ENCODE results near the gene CACNA2D3. TPM values are rescaled to one million over a fixed set of nuclear protein-coding genes. Genes with fewer than 3 reads are reported as not detected.

The CACNA2D3 gene
- polyA plus RNA-seq, 2 of the 4 experiments (the other 2 are of a cell fraction): 0.04 to 0.05 TPM

DNA sequence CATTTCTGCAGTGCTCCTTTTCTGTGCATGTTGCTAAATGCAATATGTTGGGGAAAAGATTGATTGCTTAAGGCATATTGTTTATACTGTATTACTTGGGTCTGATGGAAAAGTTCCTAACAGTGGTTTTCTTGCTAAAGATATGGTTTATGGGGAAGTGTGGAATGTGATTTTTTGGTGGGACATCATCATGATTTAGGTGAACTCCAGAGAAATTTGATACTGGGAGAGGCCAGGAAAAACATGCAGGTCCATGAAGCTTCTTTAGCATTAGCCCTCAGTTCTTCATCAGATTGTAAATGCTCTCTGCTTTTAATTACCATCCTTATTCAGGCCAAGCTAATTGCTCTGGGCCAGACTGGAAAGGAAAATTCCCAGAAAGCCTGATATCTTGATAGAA is 658.0 kb downstream of the CACNA2D3 start:
- POLR2A ChIA-PET: no interaction called here
- ATAC-seq: no peak
- DNase-seq (ENCODE audit: low read depth in 1 of 2, low spot score in 1 of 2): no peak
- CTCF ChIA-PET: no interaction called here
- no peak for FAIRE-seq
- TF ChIP-seq, protein P1, sequence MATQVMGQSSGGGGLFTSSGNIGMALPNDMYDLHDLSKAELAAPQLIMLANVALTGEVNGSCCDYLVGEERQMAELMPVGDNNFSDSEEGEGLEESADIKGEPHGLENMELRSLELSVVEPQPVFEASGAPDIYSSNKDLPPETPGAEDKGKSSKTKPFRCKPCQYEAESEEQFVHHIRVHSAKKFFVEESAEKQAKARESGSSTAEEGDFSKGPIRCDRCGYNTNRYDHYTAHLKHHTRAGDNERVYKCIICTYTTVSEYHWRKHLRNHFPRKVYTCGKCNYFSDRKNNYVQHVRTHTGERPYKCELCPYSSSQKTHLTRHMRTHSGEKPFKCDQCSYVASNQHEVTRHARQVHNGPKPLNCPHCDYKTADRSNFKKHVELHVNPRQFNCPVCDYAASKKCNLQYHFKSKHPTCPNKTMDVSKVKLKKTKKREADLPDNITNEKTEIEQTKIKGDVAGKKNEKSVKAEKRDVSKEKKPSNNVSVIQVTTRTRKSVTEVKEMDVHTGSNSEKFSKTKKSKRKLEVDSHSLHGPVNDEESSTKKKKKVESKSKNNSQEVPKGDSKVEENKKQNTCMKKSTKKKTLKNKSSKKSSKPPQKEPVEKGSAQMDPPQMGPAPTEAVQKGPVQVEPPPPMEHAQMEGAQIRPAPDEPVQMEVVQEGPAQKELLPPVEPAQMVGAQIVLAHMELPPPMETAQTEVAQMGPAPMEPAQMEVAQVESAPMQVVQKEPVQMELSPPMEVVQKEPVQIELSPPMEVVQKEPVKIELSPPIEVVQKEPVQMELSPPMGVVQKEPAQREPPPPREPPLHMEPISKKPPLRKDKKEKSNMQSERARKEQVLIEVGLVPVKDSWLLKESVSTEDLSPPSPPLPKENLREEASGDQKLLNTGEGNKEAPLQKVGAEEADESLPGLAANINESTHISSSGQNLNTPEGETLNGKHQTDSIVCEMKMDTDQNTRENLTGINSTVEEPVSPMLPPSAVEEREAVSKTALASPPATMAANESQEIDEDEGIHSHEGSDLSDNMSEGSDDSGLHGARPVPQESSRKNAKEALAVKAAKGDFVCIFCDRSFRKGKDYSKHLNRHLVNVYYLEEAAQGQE (IDR thresholded peaks at IDR 0.05): no peak
- TF ChIP-seq BHLHE40 (IDR thresholded peaks at IDR 0.05; ENCODE audit: low read depth, low read length) (no peak), HEYL (CRISPR knock-in tag; IDR thresholded peaks at IDR 0.05) (no peak), MAZ (IDR thresholded peaks at IDR 0.05; ENCODE audit: borderline replicate concordance, low read depth, low read length) (no peak), NR3C1 (IDR thresholded peaks at IDR 0.05) (no peak), E2F6 (IDR thresholded peaks at IDR 0.05; ENCODE audit: borderline replicate concordance, low read depth) (no peak), ZFP36 (IDR thresholded peaks at IDR 0.05; ENCODE audit: borderline replicate concordance, partially characterized antibody) (no peak), TP53 (CRISPR knock-in tag; IDR thresholded peaks at IDR 0.05) (no peak), NFE2L2 (conservative IDR thresholded peaks at IDR 0.05; ENCODE audit: low read length) (no peak), KDM5A (IDR thresholded peaks at IDR 0.05) (no peak), MAFK (IDR thresholded peaks at IDR 0.05; ENCODE audit: partially characterized antibody) (no peak), HOXB5 (CRISPR knock-in tag; IDR thresholded peaks at IDR 0.05) (no peak), HDAC2 (IDR thresholded peaks at IDR 0.05) (no peak), ZSCAN20 (CRISPR knock-in tag; IDR thresholded peaks at IDR 0.05) (no peak), KDM1A (IDR thresholded peaks at IDR 0.05; ENCODE audit: low read depth) (no peak), TFCP2L1 (CRISPR knock-in tag; IDR thresholded peaks at IDR 0.05) (no peak)
- TF ChIP-seq, protein P2, sequence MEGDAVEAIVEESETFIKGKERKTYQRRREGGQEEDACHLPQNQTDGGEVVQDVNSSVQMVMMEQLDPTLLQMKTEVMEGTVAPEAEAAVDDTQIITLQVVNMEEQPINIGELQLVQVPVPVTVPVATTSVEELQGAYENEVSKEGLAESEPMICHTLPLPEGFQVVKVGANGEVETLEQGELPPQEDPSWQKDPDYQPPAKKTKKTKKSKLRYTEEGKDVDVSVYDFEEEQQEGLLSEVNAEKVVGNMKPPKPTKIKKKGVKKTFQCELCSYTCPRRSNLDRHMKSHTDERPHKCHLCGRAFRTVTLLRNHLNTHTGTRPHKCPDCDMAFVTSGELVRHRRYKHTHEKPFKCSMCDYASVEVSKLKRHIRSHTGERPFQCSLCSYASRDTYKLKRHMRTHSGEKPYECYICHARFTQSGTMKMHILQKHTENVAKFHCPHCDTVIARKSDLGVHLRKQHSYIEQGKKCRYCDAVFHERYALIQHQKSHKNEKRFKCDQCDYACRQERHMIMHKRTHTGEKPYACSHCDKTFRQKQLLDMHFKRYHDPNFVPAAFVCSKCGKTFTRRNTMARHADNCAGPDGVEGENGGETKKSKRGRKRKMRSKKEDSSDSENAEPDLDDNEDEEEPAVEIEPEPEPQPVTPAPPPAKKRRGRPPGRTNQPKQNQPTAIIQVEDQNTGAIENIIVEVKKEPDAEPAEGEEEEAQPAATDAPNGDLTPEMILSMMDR (IDR thresholded peaks at IDR 0.05): no peak
- no peaks in the 10 kb centered on the region for H3K9me3 ChIP-seq
- no peak overlapping the region for H3K4me2 ChIP-seq
- no peak overlapping the region for H3K27ac ChIP-seq
- no peaks in the 10 kb centered on the region for H3K4me1 ChIP-seq
- H3K4me3 ChIP-seq: no peak overlapping the region

DNA sequence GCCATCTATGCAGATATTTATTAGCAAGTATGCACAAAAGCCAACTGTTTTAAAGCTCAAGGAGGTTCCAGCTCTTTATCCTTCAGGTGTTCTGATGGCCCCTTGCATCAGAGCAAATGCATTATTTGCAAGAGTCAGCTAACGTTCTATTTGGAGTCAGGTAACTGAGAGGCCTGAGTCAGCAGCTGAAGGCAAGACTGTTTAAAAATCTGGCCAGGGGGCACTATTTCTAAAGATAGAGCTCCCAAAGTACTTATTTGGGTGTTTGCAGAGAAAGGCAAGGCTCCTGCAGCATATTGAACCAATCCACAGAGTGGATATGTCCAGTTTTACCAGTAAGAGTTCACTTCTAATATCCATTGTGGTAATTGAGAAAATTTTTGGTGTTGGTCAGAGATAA is 659.4 kb downstream of the CACNA2D3 start:
- CTCF ChIA-PET: no interaction called here
- no peak for FAIRE-seq
- WGBS (ENCODE audit: missing lambda C conversion rate): 17% methylated on average over 1 of the region's 1 CpG
- H3K4me2 ChIP-seq: no peak overlapping the region
- H3K4me3 ChIP-seq: no peak overlapping the region
- POLR2A ChIA-PET: no interaction called here
- no peak overlapping the region for H3K27ac ChIP-seq
- H3K9me3 ChIP-seq: no peaks in the 10 kb centered on the region
- TF ChIP-seq FOSB (CRISPR knock-in tag; IDR thresholded peaks at IDR 0.05) (no peak), SREBF2 (IDR thresholded peaks at IDR 0.05) (no peak), TFCP2L1 (CRISPR knock-in tag; IDR thresholded peaks at IDR 0.05) (no peak), RNF2 (IDR thresholded peaks at IDR 0.05; ENCODE audit: borderline replicate concordance, low read depth) (no peak), ELK1 (IDR thresholded peaks at IDR 0.05; ENCODE audit: low read depth, low read length) (no peak), POLR2AphosphoS2 (conservative IDR thresholded peaks at IDR 0.05; ENCODE audit: low read length) (no peak), JUN (IDR thresholded peaks at IDR 0.05) (no peak), SMC3 (IDR thresholded peaks at IDR 0.05) (no peak), TP53 (CRISPR knock-in tag; IDR thresholded peaks at IDR 0.05) (no peak), RFX5 (IDR thresholded peaks at IDR 0.05) (no peak), GATA3 (IDR thresholded peaks at IDR 0.05; ENCODE audit: borderline replicate concordance) (no peak)
- TF ChIP-seq, protein P3, sequence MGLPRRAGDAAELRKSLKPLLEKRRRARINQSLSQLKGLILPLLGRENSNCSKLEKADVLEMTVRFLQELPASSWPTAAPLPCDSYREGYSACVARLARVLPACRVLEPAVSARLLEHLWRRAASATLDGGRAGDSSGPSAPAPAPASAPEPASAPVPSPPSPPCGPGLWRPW (IDR thresholded peaks at IDR 0.05): no peak
- TF ChIP-seq, protein P4, sequence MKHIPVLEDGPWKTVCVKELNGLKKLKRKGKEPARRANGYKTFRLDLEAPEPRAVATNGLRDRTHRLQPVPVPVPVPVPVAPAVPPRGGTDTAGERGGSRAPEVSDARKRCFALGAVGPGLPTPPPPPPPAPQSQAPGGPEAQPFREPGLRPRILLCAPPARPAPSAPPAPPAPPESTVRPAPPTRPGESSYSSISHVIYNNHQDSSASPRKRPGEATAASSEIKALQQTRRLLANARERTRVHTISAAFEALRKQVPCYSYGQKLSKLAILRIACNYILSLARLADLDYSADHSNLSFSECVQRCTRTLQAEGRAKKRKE (CRISPR knock-in tag; IDR thresholded peaks at IDR 0.05; ENCODE audit: low read depth): no peak
- no peak for DNase-seq (ENCODE audit: low read depth in 1 of 2, low spot score in 1 of 2)
- no peaks in the 10 kb centered on the region for H3K4me1 ChIP-seq
- ATAC-seq: no peak

Data from A549 (cell line).